Stimulated activated CD4-positive, alpha-beta T cell treated with anti-CD3 and anti-CD28 coated beads, Interleukin-2, amount 100 ng/mL, for 4 hours (primary cell): ENCODE data around the gene ZDHHC22.

ENCODE experiments used
- DNase-seq: peaks from one replicate; pipeline ENCODE4 v3.0.0-alpha.2; 2020; ENCODE audit warnings: low read depth

ZDHHC22 gene

GRCh38 chr14:77103951-77104350, 37.6 kb downstream of the ZDHHC22 start:
- DNase-seq, result no peak

GRCh38 chr14:77103475-77103874, 38.1 kb downstream of the ZDHHC22 start:
- DNase-seq, result no peak

DNA sequence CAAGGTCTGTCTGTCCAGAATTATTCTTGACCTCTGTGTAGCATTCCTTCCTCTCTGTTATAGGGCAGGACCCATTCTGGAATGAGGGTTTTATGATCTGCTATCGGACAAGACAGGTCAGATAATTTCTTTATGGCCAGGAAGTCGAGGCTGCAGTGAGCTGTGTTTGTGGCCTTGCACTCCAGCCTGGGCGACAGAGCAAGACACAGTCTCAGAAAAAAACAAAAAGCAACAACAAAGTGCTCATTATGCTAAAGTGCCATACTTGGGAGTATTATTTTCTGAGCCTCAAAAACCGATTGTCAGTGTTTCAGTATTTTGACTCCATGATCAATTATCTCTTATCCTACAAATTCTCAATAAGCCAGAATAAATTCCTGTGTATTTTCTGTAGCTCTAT, 39.4 kb downstream of the ZDHHC22 start:
- no peak for DNase-seq

- no peak for DNase-seq
Measured at GRCh38 chr14:77100961-77101360, 40.6 kb downstream of the ZDHHC22 start.

- no peak for DNase-seq
Measured at GRCh38 chr14:77099425-77100167, 42.0 kb downstream of the ZDHHC22 start.

- no peak for DNase-seq
Measured at GRCh38 chr14:77098529-77099353, 42.9 kb downstream of the ZDHHC22 start.

- peak; percentile 100 for DNase-seq
Measured at GRCh38 chr14:77097700-77098528, 43.7 kb downstream of the ZDHHC22 start, which contains the start of gene CIPC. TSS of gene CIPC (plus strand) at chr14:77098258. CDS start at chr14:77105709, 7,451 bp downstream.

DNA sequence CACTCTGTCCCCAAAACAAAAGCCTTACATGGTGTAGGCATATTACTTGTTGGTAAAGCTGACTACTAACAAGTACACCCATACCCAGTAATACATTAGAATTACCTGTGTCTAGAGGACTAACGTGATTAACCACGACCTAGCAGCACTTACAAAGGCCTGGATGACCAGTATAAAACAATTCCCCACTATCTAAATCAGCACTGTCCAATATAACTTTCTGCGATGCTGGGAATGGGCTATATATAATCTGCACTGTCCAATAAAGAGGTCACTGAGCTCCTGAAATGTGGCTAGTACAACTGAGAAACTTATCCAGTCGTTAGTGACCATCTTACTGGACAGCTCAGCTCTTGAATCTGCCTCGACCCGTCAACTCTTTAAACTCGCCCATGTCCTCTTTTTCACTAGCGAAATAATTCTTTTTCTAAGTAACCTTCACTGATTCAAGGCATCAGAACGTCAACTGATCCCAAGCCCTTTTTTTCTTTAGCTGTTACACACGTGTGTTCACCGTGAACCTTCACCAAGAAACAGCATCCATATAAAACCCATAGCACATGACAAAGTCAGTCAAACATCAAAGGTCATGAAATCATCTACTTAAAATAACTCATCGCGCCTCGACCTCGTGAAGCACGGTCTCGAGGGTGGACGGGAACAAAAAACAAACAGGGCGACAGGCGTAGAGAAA, 44.4 kb downstream of the ZDHHC22 start:
- DNase-seq, result no peak

DNA sequence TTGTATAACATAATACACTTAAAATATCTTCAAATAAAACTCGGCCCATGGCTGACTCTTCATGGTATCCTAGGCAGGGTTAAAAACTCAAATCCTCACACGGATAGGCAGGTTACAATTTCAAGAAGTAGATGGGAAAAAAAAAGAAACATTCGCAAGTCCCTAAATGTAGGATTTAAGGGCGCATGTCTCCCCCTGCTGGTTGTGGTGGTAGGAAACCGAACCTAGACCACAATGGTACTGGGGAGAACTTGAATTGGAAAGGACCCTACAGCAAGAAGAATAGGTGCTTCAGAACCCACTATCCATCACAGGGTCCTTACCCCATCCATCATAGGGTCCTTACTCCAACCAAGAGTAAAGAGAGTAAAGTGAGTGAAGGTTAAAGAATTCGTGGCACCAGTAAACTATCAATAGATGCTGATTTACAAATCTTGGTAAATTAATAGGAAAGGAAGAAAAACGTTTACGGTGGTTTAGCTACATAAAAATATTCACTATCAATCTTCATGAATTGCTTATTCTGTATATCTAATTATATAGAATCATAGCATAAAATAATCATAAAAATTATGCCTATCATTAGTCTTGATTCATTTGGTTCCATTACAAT, 46.8 kb downstream of the ZDHHC22 start:
- peak; percentile 65 for DNase-seq

DNA sequence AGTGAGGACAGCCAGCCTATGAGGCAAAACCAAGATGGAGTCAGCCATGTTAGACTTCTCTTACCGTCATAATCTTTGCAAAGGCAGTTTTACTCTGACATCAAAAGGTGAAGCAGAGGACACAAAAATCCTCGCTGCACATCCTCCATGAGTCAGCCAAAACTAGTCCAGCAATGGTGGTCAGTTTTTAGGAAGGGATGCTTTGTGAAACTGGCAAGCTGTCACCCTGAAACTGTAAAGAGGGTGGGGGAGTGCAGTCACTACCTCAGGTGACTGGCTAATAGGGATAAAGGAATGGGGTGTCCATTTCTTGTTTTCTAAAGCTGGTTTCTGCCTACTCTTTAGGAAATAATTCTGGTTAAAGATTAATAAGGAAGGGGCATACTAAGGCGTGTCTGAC, 48.9 kb downstream of the ZDHHC22 start:
- no peak for DNase-seq

DNA sequence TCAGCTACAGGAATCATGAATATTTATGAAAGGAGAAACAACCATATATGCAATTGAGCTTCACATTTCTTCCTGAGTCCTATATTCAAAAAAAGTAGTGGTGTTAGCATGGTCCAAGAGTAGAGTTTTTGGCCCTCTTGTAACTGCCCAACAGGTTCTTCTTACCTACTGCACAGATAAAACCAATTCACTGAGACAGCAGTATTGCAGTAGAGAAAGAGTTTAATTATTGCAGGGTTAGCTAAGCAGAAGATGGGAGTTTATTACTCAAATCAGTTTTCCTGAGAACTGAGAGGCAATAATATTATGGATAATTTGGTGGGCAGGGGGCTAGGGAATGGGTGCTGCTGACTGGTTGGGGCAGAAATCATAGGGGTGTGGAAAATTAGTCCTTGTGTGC, 50.1 kb downstream of the ZDHHC22 start:
- DNase-seq, result no peak

- no peak for DNase-seq
Measured at GRCh38 chr14:77088645-77089044, 52.9 kb downstream of the ZDHHC22 start.

GRCh38 chr14:77088219-77088618, 53.4 kb downstream of the ZDHHC22 start:
- no peak for DNase-seq

DNA sequence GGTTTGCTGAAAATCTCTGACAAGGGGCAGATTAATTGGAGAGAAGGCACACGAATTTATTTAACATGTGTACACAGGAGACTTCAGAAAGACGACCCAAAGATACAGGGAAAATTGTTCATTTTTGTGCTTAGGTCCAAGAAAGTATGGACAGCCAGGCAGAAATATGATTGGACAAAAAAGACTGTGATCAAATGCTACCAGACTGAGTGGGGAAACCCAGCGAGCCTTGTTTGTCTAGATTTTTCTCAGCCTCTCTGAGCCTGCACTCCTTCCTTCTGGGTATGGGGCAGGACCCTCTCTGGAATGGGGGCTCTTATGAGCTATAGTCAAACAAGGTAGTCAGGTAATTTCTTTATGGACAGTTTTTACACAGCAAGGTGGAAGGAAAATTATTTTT, 54.0 kb downstream of the ZDHHC22 start:
- DNase-seq, result no peak

- no peak for DNase-seq
Measured at GRCh38 chr14:77086951-77087350, 54.6 kb downstream of the ZDHHC22 start.

GRCh38 chr14:77086017-77086727, 55.4 kb downstream of the ZDHHC22 start:
- no peak for DNase-seq

DNA sequence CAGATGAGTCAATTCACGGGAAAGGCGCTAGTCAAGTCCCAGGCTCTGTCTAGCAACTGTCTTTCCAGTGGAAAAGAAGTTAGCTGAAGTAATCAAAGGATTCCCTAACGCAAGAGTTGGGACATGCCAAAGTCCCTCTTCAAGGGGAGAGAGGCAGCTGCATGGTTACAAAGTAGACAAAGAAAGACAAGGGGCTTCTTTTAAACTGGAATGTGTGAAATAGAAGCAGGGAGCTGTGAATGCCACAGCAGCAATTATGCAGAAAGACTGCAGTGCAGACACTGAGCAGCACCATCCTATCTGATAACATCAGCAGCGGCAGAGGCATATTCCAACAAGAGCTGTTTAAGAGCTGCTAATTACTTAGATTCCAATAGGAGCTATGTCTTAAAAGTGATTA, 56.1 kb downstream of the ZDHHC22 start:
- no peak for DNase-seq

- DNase-seq, result no peak
Measured at GRCh38 chr14:77084985-77085384, 56.6 kb downstream of the ZDHHC22 start.

GRCh38 chr14:77083082-77083481, 58.5 kb downstream of the ZDHHC22 start:
- DNase-seq, result no peak

GRCh38 chr14:77082356-77082755, 59.2 kb downstream of the ZDHHC22 start:
- DNase-seq, result no peak
